Stomach (tissue), 9 donors: Measurements from ENCODE around the gene VSIG2. TPM values are rescaled to one million over a fixed set of nuclear protein-coding genes. Genes with fewer than 3 reads are reported as not detected.
"Not testable (repeated sequence)": the region's sequence is repeated elsewhere in the genome, so short reads cannot be mapped to it uniquely, and the experiment has no call there.

Experiments used
- DNase-seq, 2 donors: peaks; one replicate each; pipeline versions ENCODE4 v3.0.0 to v3.0.0-alpha.2; 2013 to 2019
- H3K27ac ChIP-seq, 5 donors: fragments of 200-600 bp in 4 of 5; sonication (generic) in 4 of 5; one replicate each; pipeline ENCODE4 v1.5.1; 2013 to 2019; ENCODE audit warnings: mild to moderate bottlenecking in 1 of 5, moderate library complexity in 1 of 5
- H3K27me3 ChIP-seq, 3 donors: fragments of 200-600 bp; sonication (generic); one replicate each; pipeline ENCODE4 v1.5.1; 2017 to 2019; ENCODE audit warnings: mixed run types in 1 of 3
- H3K36me3 ChIP-seq, 4 donors: fragments of 200-600 bp; sonication (generic); 1 replicate in 3 of 4; 2 replicates in 1 of 4; pipeline ENCODE4 v1.5.1; 2016 to 2019
- H3K4me1 ChIP-seq, 4 donors: fragments of 200-600 bp; sonication (generic); one replicate each; pipeline ENCODE4 v1.5.1; 2016 to 2019
- H3K4me3 ChIP-seq, 4 donors: fragments of 200-600 bp; sonication (generic) in 3 of 4; one replicate each; pipeline ENCODE4 v1.5.1; 2016 to 2019; ENCODE audit warnings: mild to moderate bottlenecking in 1 of 4
- H3K9me3 ChIP-seq, 4 donors: fragments of 200-600 bp; sonication (generic); one replicate each; pipeline ENCODE4 v1.5.1; 2016 to 2019
- EP300 ChIP-seq: sonication (generic); formaldehyde crosslinking; IDR thresholded peaks from one replicate; pipeline ENCODE4 v1.6.1; 2017; ENCODE audit warnings: antibody characterized with exemption
- POLR2A ChIP-seq, 4 donors: fragments of 450-650 bp; IDR thresholded peaks; one replicate each; pipeline ENCODE4 v1.6.1; 2016; ENCODE audit warnings: antibody characterized with exemption in 4 of 4, control low read depth in 2 of 4, mild to moderate bottlenecking in 1 of 4, moderate library complexity in 1 of 4
- POLR2AphosphoS5 ChIP-seq, 3 donors: sonication (generic); formaldehyde crosslinking; IDR thresholded peaks; one replicate each; pipeline ENCODE4 v1.6.1; 2016; ENCODE audit warnings: antibody characterized with exemption in 3 of 3
- WGBS, 5 donors: extraction: QIAGEN DNeasy Blood & Tissue Kit in 3 of 5; methylation state at CpG; one replicate each; pipeline versions ENCODE4 v1.1.5 to v1.1.7; 2013 to 2018; 5-methylcytosine and 5-hydroxymethylcytosine counted together
- intact Hi-C: fragments of 100-400 bp; cut with DNase I; formaldehyde crosslinking; loops from one replicate; pipeline ENCODE4 v1.15.1; 2023; ENCODE audit warnings: low total_unique reads
- polyA plus RNA-seq, 3 donors: library from polyadenylated mRNA; stranded (reverse); fragments of 200-250 nt; gene quantifications; one replicate each; pipeline ENCODE4 v1.2.3, GENCODE V29; 2013
- total RNA-seq, 5 donors: library from RNA; depleted of rRNA; stranded (reverse); fragments of >200 nt; gene quantifications; one replicate each; pipeline versions ENCODE4 v1.1.0 to v1.2.3, GENCODE V29; 2014 to 2016
- TF ChIP-seq, protein P1 (sequence below), 7 experiments: fragments of 450-650 bp in 4 of 7; fragments of 200-600 bp in 3 of 7; sonication (generic) in 3 of 7; IDR thresholded peaks; one replicate each; pipeline ENCODE4 v1.5.1; 2016 to 2019; ENCODE audit warnings: antibody characterized with exemption in 7 of 7, control low read depth in 2 of 7, mild to moderate bottlenecking in 1 of 7
- donor health status: healthy with polysubstance abuse.
- donor health status: Bipolar disorder and iron deficiency.
- donor health status: healthy.

Gene VSIG2
- total and polyA plus RNA-seq, 8 donors = 80.5 to 419 (median 187) TPM

DNA sequence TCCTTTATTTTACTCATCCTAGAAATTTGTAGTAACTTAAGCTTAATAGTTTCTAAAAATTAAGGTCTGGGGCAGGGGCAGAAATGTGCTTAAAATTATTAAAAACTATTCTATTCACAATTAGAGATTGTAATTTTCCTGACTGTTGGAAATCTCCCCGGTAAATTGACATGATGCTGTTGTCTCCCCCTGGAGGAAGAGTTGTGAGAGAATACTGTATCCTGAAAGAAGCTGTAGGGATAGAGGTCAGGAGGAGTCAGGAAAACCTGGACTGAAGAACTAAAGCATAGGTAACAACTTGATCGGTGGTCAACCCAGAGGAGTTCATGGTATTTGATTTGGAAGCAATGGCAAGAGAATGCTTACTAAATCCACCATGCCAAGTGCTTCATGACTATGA lies 26.2 kb upstream of the VSIG2 start:
- intact Hi-C loops = no loop called here
- no peaks in the 10 kb centered on the region for H3K27me3 ChIP-seq
- H3K4me3 ChIP-seq = no peak overlapping the region
- H3K9me3 ChIP-seq = no peaks in the 10 kb centered on the region
- TF ChIP-seq, protein P1, sequence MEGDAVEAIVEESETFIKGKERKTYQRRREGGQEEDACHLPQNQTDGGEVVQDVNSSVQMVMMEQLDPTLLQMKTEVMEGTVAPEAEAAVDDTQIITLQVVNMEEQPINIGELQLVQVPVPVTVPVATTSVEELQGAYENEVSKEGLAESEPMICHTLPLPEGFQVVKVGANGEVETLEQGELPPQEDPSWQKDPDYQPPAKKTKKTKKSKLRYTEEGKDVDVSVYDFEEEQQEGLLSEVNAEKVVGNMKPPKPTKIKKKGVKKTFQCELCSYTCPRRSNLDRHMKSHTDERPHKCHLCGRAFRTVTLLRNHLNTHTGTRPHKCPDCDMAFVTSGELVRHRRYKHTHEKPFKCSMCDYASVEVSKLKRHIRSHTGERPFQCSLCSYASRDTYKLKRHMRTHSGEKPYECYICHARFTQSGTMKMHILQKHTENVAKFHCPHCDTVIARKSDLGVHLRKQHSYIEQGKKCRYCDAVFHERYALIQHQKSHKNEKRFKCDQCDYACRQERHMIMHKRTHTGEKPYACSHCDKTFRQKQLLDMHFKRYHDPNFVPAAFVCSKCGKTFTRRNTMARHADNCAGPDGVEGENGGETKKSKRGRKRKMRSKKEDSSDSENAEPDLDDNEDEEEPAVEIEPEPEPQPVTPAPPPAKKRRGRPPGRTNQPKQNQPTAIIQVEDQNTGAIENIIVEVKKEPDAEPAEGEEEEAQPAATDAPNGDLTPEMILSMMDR (IDR thresholded peaks at IDR 0.05) = no peak
- TF ChIP-seq EP300 = no peak
- no peak for TF ChIP-seq POLR2A (IDR thresholded peaks at IDR 0.05)
- no peak for TF ChIP-seq POLR2AphosphoS5 (IDR thresholded peaks at IDR 0.05)
- H3K4me1 ChIP-seq = peaks cover 0 to 18% (median 5%) of the 10 kb centered on the region in 4 donors
- no peak for DNase-seq
- WGBS, 5 donors = 81 to 87% (median 86%) methylated on average over 2 of the region's 2 CpGs
- H3K36me3 ChIP-seq = peaks cover 0 to 17% (median 3%) of the 10 kb centered on the region in 4 donors
- H3K27ac ChIP-seq = no peak overlapping the region

DNA sequence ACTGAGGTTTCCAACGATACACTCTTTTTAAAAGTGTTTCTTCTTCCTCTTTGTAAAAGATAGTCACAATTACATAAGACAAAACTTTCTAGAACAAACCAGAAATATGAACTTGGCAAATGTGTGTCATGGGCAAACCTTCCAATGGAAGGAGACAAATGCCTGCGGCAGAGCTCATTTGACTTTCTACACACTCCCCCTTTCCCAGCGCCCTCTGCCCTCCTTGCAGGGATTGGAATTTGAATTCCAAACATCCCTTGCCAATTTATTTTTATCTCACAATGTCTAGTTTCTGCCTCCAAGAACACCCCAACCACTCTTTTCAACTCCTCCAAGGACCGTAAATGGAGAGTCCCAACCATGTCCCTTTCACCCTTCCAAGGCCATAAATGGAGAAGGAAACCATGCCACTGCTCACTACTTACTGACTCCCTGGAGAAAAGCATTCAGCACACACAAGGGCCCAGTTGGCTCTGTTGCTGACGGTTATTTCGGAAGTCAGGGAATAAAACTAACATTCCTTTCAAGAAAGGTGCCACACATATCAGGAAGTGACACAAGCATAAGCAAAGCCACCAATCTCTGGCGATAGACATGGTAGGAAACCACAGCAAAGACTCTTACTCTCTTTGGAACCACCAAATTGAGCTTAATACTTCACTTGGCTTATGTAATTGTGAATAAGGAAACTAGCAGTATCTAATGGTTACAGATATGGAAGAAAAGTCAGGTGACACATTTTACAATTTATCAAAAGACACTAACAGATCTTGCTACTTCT lies 25.0 kb upstream of the VSIG2 start:
- TF ChIP-seq EP300 (no peak), POLR2AphosphoS5 (IDR thresholded peaks at IDR 0.05) (no peak), POLR2A (IDR thresholded peaks at IDR 0.05) (no peak)
- TF ChIP-seq, protein P1 (IDR thresholded peaks at IDR 0.05) = no peak
- Histone ChIP-seq H3K36me3 (peaks cover 0 to 23% (median 12%) of the 10 kb centered on the region in 4 donors), H3K27ac (no peak overlapping the region), H3K4me3 (no peak overlapping the region), H3K27me3 (no peaks in the 10 kb centered on the region), H3K9me3 (no peaks in the 10 kb centered on the region), H3K4me1 (peaks cover 0 to 11% (median 5%) of the 10 kb centered on the region in 4 donors)
- WGBS, 5 donors = 82 to 92% (median 89%) methylated on average over 7 of the region's 7 CpGs
- DNase-seq = no peak
- intact Hi-C loops = no loop called here

DNA sequence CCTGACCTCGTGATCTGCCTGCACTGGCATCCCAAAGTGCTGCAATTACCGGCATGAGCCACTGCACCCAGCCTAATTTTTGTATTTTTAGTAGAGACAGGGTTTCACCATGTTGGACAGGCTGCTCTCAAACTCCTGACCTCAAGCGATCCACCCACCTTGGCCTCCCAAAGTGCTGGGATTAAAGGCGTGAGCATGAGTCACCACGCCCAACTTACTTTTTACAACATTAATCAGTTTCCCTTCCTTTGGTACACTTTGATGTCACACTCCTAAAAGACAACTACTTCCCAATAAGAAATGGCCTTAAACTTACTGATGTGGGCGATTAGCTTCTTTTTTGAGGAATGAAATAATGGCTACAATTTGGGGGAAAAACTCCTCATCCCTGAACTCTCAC lies 18.9 kb upstream of the VSIG2 start:
- H3K27me3 ChIP-seq, H3K27ac ChIP-seq, H3K4me3 ChIP-seq, H3K4me1 ChIP-seq, DNase-seq, intact Hi-C loops, H3K9me3 ChIP-seq: not testable (repeated sequence)
- peaks cover 17 to 67% (median 62%) of the 10 kb centered on the region in 4 donors for H3K36me3 ChIP-seq
- 89 to 97% (median 95%) methylated on average over 6 of the region's 6 CpGs for WGBS, 5 donors

DNA sequence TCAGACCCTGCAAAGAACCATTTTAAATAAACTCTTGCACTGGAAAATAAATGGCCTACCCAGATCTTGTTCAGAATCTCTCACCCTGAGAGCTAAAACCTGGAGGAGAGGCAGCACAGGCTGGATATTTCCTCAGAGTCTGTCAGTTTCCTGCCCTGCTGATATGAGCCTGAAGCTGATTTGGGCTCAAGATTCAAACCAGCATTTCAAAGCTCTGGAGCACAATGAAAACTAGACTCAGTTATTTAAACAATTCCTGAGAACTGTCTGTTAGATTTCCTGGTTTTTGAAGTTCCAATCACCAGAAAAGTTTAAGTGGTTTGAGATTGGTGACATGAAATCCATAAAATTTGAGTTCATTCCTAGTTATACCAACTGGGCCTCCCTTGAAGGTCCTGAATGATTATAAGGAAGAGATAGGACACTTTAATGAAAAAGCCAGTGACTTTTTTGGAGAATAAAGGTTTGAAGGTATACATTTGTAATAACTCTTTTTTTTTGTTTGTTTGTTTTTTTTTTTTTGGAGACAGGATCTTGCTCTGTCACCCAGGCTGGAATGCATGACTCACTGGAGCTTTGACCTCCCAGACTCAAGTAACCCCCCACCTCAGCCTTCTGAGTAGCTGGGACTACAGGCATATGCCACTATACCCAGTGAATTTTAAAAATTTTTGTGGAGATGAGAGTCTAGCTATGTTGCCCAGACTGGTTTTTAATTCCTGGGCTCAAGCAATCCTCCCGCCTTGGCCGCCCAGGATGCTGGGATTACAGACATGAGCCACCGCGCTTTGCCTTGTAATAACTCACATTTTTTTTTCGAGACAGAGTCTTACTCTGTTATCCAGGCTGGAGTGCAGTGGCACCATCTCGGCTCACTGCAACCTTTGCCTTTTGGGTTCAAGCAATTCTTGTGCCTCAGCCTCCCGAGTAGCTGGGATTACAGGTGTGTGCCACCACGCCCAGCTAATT lies 18.0 kb upstream of the VSIG2 start:
- 93 to 98% (median 97%) methylated on average over 8 of the region's 8 CpGs for WGBS, 5 donors
- Histone ChIP-seq H3K4me1 (peaks cover 0 to 8% (median 0%) of the 10 kb centered on the region in 4 donors), H3K27ac (no peak overlapping the region), H3K36me3 (peaks cover 17 to 73% (median 66%) of the 10 kb centered on the region in 4 donors), H3K27me3 (no peaks in the 10 kb centered on the region), H3K9me3 (no peaks in the 10 kb centered on the region), H3K4me3 (no peak overlapping the region)
- no peak for DNase-seq
- TF ChIP-seq POLR2AphosphoS5 (IDR thresholded peaks at IDR 0.05) (no peak), POLR2A (IDR thresholded peaks at IDR 0.05) (no peak), EP300 (no peak)
- TF ChIP-seq, protein P1 (IDR thresholded peaks at IDR 0.05) = no peak
- intact Hi-C loops = no loop called here
